Psoas muscle (tissue), 8 donors: ENCODE results near the gene SRSF12. TPM values are rescaled to one million over a fixed set of nuclear protein-coding genes. Genes with fewer than 3 reads are reported as not detected.

Experiments
- ATAC-seq, 4 donors: fragments of 200-7000 bp; cut with Tn5 transposase; one replicate each; pipeline ENCODE4 v1.9.1; 2020; ENCODE audit warnings: moderate library complexity in 3 of 4, mild to moderate bottlenecking in 2 of 4
- DNase-seq, 2 donors: peaks; one replicate each; pipeline ENCODE4 v3.0.0-alpha.2; 2020
- H3K27ac ChIP-seq: fragments of 200-600 bp; one replicate; pipeline ENCODE4 v1.8.0; 2022
- H3K27me3 ChIP-seq, 3 donors: fragments of 200-600 bp in 1 of 3; one replicate each; pipeline versions ENCODE4 v1.6.1 to v1.8.0; 2013 to 2022; ENCODE audit warnings: low read length in 2 of 3, mild to moderate bottlenecking in 2 of 3, moderate library complexity in 1 of 3; ENCODE audit not compliant: insufficient read depth in 3 of 3
- H3K36me3 ChIP-seq, 2 donors: fragments of 200-600 bp in 1 of 2; one replicate each; pipeline versions ENCODE4 v1.6.1 to v1.8.0; 2013 to 2022; ENCODE audit warnings: low read depth in 1 of 2, mild to moderate bottlenecking in 1 of 2, moderate library complexity in 1 of 2; ENCODE audit not compliant: insufficient read depth in 1 of 2
- H3K4me1 ChIP-seq: fragments of 200-600 bp; one replicate; pipeline ENCODE4 v1.8.0; 2022
- H3K4me3 ChIP-seq: fragments of 200-600 bp; one replicate; pipeline ENCODE4 v1.8.0; 2022; ENCODE audit warnings: mild to moderate bottlenecking
- H3K9me3 ChIP-seq: fragments of 200-600 bp; one replicate; pipeline ENCODE4 v1.8.0; 2022
- WGBS, 3 donors: extraction: QIAGEN DNeasy Blood & Tissue Kit; methylation state at CpG; one replicate each; pipeline versions ENCODE4 v1.1.6 to v1.1.7; 2013; 5-methylcytosine and 5-hydroxymethylcytosine counted together
- intact Hi-C, 2 donors: fragments of 100-400 bp; cut with DNase I; formaldehyde crosslinking; loops; one replicate each; pipeline versions ENCODE4 v1.11.0 to v1.14.2; 2022
- polyA plus RNA-seq, 3 donors: library from polyadenylated mRNA; stranded (reverse); fragments of 200-250 nt; gene quantifications; one replicate each; pipeline ENCODE4 v1.2.3, GENCODE V29; 2013
- total RNA-seq, 4 donors: library from RNA; stranded (reverse); fragmentation: NEBNext Ultra II Directional in 2 of 4; extraction: Animal tissue kit (Norgen Biotek cat#: 25700) in 2 of 4; gene quantifications; one replicate each; pipeline versions ENCODE4 v1.2.1 to v1.2.4, GENCODE V29; 2021 to 2023
- TF ChIP-seq, protein P1 (sequence below): fragments of 200-600 bp; IDR thresholded peaks from one replicate; pipeline ENCODE4 v1.8.0; 2022; ENCODE audit warnings: antibody characterized with exemption
- donor health status: healthy with polysubstance abuse.
- donor health status: DM: no; HTN: no; CAD: no; lungs with moderate emphysema.
- donor health status: Bipolar disorder and iron deficiency.
- donor health status: healthy.
- donor health status: DM: yes; HTN: yes; CAD: no.
- donor health status: DM: no; HTN: no; CAD: no.
- donor health status: DM: no; HTN: no; CAD: no.
- donor health status: DM: yes; HTN: yes; CAD: no.

The SRSF12 gene
- total and polyA plus RNA-seq, 7 donors = 0.09 to 0.71 (median 0.21) TPM

DNA sequence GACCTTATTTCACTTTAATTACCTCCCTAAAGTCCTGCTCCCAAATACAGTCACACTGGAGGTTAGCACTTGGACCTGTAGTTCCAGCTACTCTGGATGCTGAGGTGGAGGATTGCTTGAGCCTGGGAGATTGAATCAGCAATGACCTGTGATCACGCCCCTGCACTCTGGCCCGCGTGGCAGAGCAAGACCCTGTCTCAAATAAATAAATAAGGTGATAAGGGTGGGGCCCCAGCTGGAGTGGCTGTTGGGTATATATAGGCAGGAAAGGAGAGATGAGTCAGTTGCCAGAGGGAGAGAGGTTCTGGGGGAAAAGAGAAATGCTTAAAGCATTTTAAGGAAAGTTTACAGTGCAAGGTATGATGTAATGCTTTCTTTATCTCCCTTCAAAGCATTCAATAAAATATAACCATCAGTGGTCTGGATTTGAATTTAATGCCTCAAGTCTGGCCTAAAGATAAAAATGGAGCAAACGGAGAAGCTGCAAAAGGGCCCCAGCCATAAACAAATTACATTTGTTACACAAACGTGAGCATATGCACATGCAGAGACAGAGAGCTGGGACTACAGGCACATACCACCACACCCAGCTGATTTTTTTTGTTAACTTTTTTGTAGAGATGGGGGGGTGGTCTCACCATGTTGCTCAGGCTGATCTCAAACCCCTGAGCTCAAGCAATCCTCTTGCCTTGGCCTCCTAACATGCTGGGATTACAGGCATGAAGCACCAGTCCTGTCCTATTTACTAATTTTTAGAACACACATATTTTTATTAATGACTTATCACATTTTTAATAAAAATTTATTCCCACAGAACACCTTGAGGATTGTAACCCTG is 21.9 kb upstream of the SRSF12 start:
- 83 to 87% (median 85%) methylated on average over 5 of the region's 5 CpGs for WGBS, 3 donors

DNA sequence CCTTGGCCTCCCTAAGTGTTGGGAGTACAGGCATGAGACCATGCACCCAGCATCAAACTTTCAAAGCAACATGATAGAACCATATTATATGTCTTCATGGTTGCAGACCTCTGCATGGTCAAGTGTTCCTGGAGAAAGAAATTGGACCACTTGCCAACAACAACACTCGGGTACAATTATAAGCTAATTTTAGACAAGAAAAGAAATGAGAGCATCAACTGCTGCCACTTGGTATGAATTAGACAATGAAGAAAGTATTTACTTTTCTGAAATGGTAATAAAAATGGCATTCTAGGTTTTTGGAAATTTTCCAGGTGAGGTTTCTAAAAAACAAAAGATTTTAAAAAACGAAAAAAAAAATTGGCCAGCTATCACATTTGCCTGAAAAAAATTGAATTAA is 20.3 kb upstream of the SRSF12 start:
- TF ChIP-seq, protein P1, sequence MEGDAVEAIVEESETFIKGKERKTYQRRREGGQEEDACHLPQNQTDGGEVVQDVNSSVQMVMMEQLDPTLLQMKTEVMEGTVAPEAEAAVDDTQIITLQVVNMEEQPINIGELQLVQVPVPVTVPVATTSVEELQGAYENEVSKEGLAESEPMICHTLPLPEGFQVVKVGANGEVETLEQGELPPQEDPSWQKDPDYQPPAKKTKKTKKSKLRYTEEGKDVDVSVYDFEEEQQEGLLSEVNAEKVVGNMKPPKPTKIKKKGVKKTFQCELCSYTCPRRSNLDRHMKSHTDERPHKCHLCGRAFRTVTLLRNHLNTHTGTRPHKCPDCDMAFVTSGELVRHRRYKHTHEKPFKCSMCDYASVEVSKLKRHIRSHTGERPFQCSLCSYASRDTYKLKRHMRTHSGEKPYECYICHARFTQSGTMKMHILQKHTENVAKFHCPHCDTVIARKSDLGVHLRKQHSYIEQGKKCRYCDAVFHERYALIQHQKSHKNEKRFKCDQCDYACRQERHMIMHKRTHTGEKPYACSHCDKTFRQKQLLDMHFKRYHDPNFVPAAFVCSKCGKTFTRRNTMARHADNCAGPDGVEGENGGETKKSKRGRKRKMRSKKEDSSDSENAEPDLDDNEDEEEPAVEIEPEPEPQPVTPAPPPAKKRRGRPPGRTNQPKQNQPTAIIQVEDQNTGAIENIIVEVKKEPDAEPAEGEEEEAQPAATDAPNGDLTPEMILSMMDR = no peak
- DNase-seq (no peak), ATAC-seq (no peak)
- 29 to 50% (median 34%) methylated on average over 2 of the region's 2 CpGs for WGBS, 3 donors
- peaks cover 12% of the 10 kb centered on the region for H3K4me1 ChIP-seq
- no peak overlapping the region for H3K27ac ChIP-seq
- H3K36me3 ChIP-seq = peaks cover 0 to 5% of the 10 kb centered on the region in 2 donors
- no peaks in the 10 kb centered on the region for H3K9me3 ChIP-seq
- no peaks in the 10 kb centered on the region for H3K27me3 ChIP-seq
- no peak overlapping the region for H3K4me3 ChIP-seq
- intact Hi-C loops = no loop called here

More for the DNA sequence above, 21.9 kb upstream of the SRSF12 start:
- intact Hi-C loops = loop anchor here in 1 of 2 donors (10.0 kb wide), 1 partner anchor 105 kb away; no protein-coding TSS in a partner anchor
- no peak for DNase-seq
- no peak overlapping the region for H3K4me3 ChIP-seq
- H3K27ac ChIP-seq = no peak overlapping the region
- peaks cover 0 to 7% of the 10 kb centered on the region in 2 donors for H3K36me3 ChIP-seq
- peaks cover 17% of the 10 kb centered on the region for H3K4me1 ChIP-seq
- no peaks in the 10 kb centered on the region for H3K27me3 ChIP-seq
- TF ChIP-seq, protein P1 = no peak
- no peaks in the 10 kb centered on the region for H3K9me3 ChIP-seq
- no peak for ATAC-seq

DNA sequence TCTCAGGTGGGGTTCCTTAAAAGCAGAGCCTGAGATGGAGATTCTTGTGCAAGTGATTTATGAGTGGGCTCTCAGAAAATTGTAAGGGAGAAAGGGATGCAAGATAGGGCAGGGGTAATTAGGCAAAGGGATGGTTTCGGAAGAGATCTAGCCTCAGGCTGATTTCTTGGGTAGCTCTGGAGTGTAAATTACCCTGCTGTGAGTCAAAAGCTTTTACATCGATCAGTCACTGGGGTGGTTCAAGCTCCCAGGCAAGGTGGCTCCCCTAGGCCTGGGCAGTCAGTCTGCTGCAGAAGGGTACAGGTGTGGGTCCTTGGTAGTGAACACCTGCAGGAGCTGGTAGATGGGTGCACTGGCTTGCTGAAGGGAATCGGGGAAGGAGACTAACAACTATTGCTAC is 16.9 kb upstream of the SRSF12 start:
- peaks cover 0 to 6% of the 10 kb centered on the region in 2 donors for H3K36me3 ChIP-seq
- ATAC-seq = no peak
- TF ChIP-seq, protein P1 = no peak
- H3K27me3 ChIP-seq = no peaks in the 10 kb centered on the region
- H3K4me3 ChIP-seq = no peak overlapping the region
- H3K9me3 ChIP-seq = no peaks in the 10 kb centered on the region
- no peak overlapping the region for H3K27ac ChIP-seq
- 83 to 90% (median 90%) methylated on average over 3 of the region's 3 CpGs for WGBS, 3 donors
- DNase-seq = no peak
- intact Hi-C loops = no loop called here
- peaks cover 9% of the 10 kb centered on the region for H3K4me1 ChIP-seq

DNA sequence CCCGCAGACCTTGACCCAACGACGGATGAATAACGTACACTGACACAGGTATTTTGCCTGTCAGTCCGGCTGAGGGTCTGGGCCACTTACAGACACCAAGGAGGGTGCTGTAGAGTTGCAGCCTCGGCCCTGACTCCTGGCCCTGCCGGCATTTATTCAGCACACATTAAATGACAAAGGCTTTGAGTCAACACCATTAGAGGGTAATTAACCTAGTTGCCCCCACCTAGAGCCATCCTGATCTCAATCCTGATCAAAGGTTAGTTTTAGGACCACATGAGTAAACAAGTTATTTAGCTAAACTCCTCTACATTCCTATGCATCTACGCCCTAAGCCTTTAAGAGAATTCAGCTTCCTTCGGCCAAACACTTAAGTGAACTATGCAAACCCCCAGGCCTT is 16.1 kb upstream of the SRSF12 start:
- Histone ChIP-seq H3K4me1 (peaks cover 9% of the 10 kb centered on the region), H3K27me3 (no peaks in the 10 kb centered on the region), H3K4me3 (no peak overlapping the region), H3K9me3 (no peaks in the 10 kb centered on the region), H3K36me3 (peaks cover 0 to 6% of the 10 kb centered on the region in 2 donors), H3K27ac (no peak overlapping the region)
- 82 to 86% (median 83%) methylated on average over 9 of the region's 9 CpGs for WGBS, 3 donors
- TF ChIP-seq, protein P1 = no peak
- DNase-seq (no peak), ATAC-seq (no peak)
- intact Hi-C loops = no loop called here
